ENCODE data around the gene PBX4. TPM values are rescaled to one million over a fixed set of nuclear protein-coding genes. Genes with fewer than 3 reads are reported as not detected.

PBX4 gene
- total RNA-seq, 1 experiment from 2014 or later, result 11.6 TPM

- Histone ChIP-seq H3K79me2 (ENCODE audit: insufficient read depth, low read length) (no peaks in the 10 kb centered on the region), H3K4me1 (ENCODE audit: control insufficient read depth in 1 of 2, insufficient read depth in 2 of 2, low read length in 2 of 2) (peaks cover 0 to 5% of the 10 kb centered on the region in 2 experiments; a peak in 2 of 4 replicates), H3K9me3 (ENCODE audit: control insufficient read depth in 1 of 2, insufficient read depth in 1 of 2, low read depth in 1 of 2, low read length in 2 of 2) (no peaks in the 10 kb centered on the region), H3K9me2 (ENCODE audit: insufficient read depth) (no peaks in the 10 kb centered on the region), H3K4me2 (ENCODE audit: low read length) (no peak overlapping the region), H3K9ac (ENCODE audit: low read length) (no peak overlapping the region), H3K4me3 (replicated peaks in 1 of 2; ENCODE audit: low read depth in 1 of 2, low read length in 2 of 2) (no peak overlapping the region), H3K27me3 (ENCODE audit: insufficient read depth, low read length) (no peaks in the 10 kb centered on the region), H2AFZ (ENCODE audit: low read depth, low read length, poor library complexity, severe bottlenecking) (no peak overlapping the region), H3K27ac (ENCODE audit: low read depth, low read length) (no peak overlapping the region), H4K20me1 (ENCODE audit: insufficient read depth) (no peaks in the 10 kb centered on the region), H3K36me3 (ENCODE audit: control insufficient read depth in 1 of 2, insufficient read depth in 2 of 2, low read length in 2 of 2) (peaks cover 5 to 12% of the 10 kb centered on the region in 2 experiments; a peak in 3 of 4 replicates)
- BruUV-seq (replicated peaks), result no TSS peak
- TF ChIP-seq ELF1 (IDR thresholded peaks at IDR 0.05; ENCODE audit: borderline replicate concordance, low read depth) (no peak), EZH2phosphoT487 (IDR thresholded peaks at IDR 0.05; ENCODE audit: borderline replicate concordance) (no peak), POLR2A (IDR thresholded peaks at IDR 0.05; ENCODE audit: borderline replicate concordance, extremely low read depth, insufficient read depth, insufficient read length) (no peak), ATF3 (IDR thresholded peaks at IDR 0.05) (no peak), SRF (IDR thresholded peaks at IDR 0.05; ENCODE audit: low read depth) (no peak), CBX3 (IDR thresholded peaks at IDR 0.05; ENCODE audit: low read depth) (no peak), RAD21 (IDR thresholded peaks at IDR 0.05; ENCODE audit: low read depth) (no peak), REST (IDR thresholded peaks at IDR 0.05; ENCODE audit: low read depth) (no peak), FOSL1 (IDR thresholded peaks at IDR 0.05; ENCODE audit: low read depth) (no peak), TCF7L2 (IDR thresholded peaks at IDR 0.05; ENCODE audit: borderline replicate concordance, extremely low read depth, insufficient read depth, insufficient read length) (no peak)
- TF ChIP-seq, protein P1, sequence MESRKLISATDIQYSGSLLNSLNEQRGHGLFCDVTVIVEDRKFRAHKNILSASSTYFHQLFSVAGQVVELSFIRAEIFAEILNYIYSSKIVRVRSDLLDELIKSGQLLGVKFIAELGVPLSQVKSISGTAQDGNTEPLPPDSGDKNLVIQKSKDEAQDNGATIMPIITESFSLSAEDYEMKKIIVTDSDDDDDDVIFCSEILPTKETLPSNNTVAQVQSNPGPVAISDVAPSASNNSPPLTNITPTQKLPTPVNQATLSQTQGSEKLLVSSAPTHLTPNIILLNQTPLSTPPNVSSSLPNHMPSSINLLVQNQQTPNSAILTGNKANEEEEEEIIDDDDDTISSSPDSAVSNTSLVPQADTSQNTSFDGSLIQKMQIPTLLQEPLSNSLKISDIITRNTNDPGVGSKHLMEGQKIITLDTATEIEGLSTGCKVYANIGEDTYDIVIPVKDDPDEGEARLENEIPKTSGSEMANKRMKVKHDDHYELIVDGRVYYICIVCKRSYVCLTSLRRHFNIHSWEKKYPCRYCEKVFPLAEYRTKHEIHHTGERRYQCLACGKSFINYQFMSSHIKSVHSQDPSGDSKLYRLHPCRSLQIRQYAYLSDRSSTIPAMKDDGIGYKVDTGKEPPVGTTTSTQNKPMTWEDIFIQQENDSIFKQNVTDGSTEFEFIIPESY (IDR thresholded peaks at IDR 0.05; ENCODE audit: extremely low read depth, insufficient replicate concordance, low read length), result no peak
- ChIA-PET CTCF (no interaction called here), RAD21 (ENCODE audit: low non-redundant PET in 1 of 2, low total read pairs in 2 of 2, uncharacterized antibody in 2 of 2, unreplicated experiment in 2 of 2) (no interaction called here), POLR2A (no interaction called here)
- DNase-seq (ENCODE audit: low read depth, low spot score), result no peak
- peak; percentile 70 for ATAC-seq
- intact Hi-C loops (cut with micrococcal nuclease), result no loop called here
Measured at GRCh38 chr19:19637523-19638251, 19.2 kb upstream of the PBX4 start.
